Superior temporal gyrus (tissue), 1 donor: ENCODE data around the gene USP47.
A peak's percentile ranks its signal among the peaks of the same experiment; 100 is the strongest.

ENCODE experiments used
- DNase-seq: peaks from one replicate; pipeline ENCODE4 v3.0.0-alpha.2; 2016; ENCODE audit errors: extremely low spot score

The USP47 gene

GRCh38 chr11:11982461-11982860 lies 140.7 kb downstream of the USP47 start:
- no peak for DNase-seq

DNA sequence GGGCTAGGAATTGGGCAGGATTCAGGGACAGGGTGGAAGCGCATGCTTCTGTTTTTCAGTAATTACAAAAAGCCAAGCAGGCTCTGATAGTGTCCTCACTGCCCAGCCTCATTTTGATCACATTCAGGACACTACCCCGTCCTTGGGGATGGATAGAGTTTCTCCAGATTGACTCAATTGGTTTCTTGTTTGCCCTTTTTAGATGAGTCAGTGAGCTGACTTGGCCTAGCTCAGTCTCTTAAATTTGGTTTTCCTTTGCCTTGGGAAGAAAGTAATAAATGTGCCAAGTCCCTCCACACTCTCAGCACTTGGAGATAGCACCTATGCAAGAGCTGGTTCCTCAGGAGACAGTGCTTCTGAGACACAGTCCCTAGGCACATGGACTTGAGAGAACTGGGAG lies 141.2 kb downstream of the USP47 start:
- DNase-seq: no peak

- DNase-seq: no peak
These were observed 141.7 kb downstream of the USP47 start for GRCh38 chr11:11983427-11983826.

- no peak for DNase-seq
These were observed 142.8 kb downstream of the USP47 start for GRCh38 chr11:11984563-11984962.

- DNase-seq: no peak
These were observed 143.4 kb downstream of the USP47 start for GRCh38 chr11:11985016-11985715.

- no peak for DNase-seq
These were observed 144.5 kb downstream of the USP47 start for GRCh38 chr11:11985954-11986949.

GRCh38 chr11:11987503-11988022 lies 145.8 kb downstream of the USP47 start:
- no peak for DNase-seq

GRCh38 chr11:11988099-11988651 lies 146.4 kb downstream of the USP47 start:
- DNase-seq: no peak

- DNase-seq: no peak
These were observed 147.0 kb downstream of the USP47 start for GRCh38 chr11:11988681-11989261.

GRCh38 chr11:11989774-11990744 lies 148.3 kb downstream of the USP47 start:
- no peak for DNase-seq

GRCh38 chr11:11992257-11993212 lies 150.8 kb downstream of the USP47 start:
- no peak for DNase-seq

DNA sequence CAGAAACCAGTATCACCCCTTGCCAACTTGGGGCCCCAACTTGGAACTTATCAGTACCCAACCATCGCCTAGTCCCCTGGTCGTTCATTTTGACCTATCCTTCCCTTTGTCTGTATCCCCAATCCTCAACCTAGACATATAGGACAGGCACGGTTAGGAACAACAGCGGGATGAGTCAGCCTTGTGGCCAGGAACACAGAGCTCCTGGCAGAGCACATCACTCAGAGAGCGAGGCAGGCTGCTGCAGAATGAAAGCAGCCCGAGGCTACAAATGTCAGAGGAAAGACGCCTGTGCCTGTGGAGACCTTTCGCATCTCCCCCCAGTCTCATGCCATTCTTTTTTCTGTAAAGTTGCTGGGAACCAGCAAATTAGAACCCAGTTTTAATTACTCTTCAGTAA lies 152.1 kb downstream of the USP47 start:
- peak; percentile 80 for DNase-seq

DNA sequence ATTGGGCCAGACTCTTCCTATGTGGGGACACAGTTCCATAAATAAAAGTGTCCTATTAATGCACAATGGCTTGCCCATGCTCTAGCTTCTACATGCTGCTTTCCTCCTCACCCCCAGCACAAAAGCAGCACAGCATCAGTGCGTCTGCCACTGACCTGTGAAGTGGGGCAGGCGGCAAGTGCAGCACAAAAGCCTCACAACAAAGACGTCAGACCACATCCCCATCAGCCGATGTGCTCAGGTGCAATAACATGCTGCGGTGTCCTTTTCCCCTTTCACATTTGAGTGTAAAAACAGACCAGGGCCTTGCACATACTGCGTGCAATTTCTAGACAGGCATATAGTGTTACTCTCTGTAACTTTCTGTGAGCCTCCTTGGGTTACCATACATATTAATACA lies 153.8 kb downstream of the USP47 start:
- no peak for DNase-seq

DNA sequence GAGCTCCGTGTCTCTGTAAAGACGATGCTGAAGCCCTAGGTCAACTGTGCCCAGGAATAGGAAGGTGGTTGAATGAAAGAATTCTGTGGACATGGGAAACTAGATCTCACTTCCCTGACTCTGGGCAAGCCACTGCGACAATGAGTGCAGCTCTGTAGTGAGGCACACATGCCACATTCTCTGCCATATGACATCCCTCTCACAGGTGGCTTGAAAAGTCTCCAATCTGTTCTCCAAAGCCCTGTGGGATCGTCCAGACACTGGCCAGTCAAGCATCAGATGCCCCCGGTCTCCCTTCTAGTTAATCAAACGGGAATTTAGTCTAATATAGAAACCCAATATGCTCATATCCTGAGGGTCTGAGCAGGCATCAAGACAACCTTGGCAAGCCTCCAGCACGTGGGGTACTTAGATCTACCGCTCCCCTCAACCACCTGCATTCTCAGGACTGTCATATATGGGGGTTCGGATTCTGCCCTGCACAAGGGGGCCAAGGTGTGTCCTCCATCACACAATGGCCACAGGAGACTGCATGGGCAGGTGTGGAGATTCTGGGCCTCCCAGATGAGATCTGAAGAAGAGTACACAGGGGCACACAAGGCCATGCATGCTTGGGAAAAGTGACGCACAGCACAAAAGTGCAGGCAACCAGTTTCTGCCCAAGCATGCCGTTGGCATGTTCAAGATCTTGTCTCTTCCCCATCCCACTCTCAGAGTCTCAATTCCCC lies 154.7 kb downstream of the USP47 start:
- DNase-seq: no peak

DNA sequence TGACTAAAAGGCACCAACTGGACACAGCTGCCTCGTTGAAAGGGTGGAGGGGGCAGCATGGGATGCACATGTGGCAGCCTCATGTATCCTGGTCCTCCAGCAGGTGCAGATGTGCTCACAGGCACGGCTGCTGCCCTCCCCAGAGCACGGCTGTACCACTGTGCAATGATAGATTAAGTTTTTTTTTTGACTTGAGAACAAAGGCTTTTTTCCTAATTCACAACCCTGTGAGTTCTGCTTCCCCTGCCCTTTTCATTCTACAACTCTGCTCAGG lies 155.2 kb downstream of the USP47 start:
- no peak for DNase-seq

GRCh38 chr11:11998091-11998781 lies 156.5 kb downstream of the USP47 start:
- peak; percentile 26 for DNase-seq

DNA sequence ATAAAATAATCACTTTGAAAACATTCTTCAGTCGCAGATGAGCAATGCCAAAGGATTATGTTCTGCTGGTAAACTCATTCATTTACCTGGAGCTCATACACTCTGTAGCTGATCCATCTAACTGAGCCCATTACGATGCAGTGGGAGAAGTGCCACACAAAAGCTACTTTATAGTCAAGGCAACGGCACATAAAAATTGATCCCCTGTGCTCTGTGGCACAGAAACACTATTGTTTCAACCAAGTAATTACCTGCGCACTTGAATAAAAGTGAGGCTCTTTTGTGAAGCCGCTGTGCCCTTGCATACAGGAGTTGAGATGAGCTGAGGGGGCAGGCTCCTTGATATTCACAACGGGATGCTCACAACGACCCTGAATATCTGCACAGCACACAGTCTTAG lies 159.4 kb downstream of the USP47 start:
- peak; percentile 15 for DNase-seq

GRCh38 chr11:12003336-12003735 lies 161.6 kb downstream of the USP47 start:
- DNase-seq: no peak

- peak; percentile 12 for DNase-seq
These were observed 162.0 kb downstream of the USP47 start for GRCh38 chr11:12003815-12004214.
